Muscle layer of duodenum (tissue), 2 donors: ENCODE results near the gene LCAT.
A peak's percentile ranks its signal among the peaks of the same experiment; 100 is the strongest.

ENCODE experiments used
- H3K27ac ChIP-seq: one replicate; pipeline ENCODE4 v1.7.0; 2013; ENCODE audit warnings: mild to moderate bottlenecking, low read length
- H3K27me3 ChIP-seq: one replicate; pipeline ENCODE4 v1.7.0; 2013; ENCODE audit warnings: low read depth, mild to moderate bottlenecking, control low read depth, low read length
- H3K36me3 ChIP-seq, 2 donors: one replicate each; pipeline ENCODE4 v1.7.0; 2013; ENCODE audit warnings: low read length in 2 of 2, control low read depth in 1 of 2, mild to moderate bottlenecking in 1 of 2; ENCODE audit not compliant: insufficient read depth in 2 of 2, control insufficient read depth in 1 of 2
- H3K4me1 ChIP-seq, 2 donors: one replicate each; pipeline ENCODE4 v1.7.0; 2013; ENCODE audit warnings: low read length in 2 of 2, mild to moderate bottlenecking in 2 of 2, control low read depth in 1 of 2, moderate library complexity in 1 of 2; ENCODE audit not compliant: insufficient read depth in 2 of 2, control insufficient read depth in 1 of 2
- H3K4me3 ChIP-seq, 2 donors: one replicate each; pipeline ENCODE4 v1.7.0; 2013; ENCODE audit warnings: low read length in 2 of 2, low read depth in 1 of 2, mild to moderate bottlenecking in 1 of 2
- H3K9me3 ChIP-seq, 2 donors: one replicate each; pipeline ENCODE4 v1.7.0; 2013; ENCODE audit warnings: low read length in 2 of 2, control low read depth in 1 of 2, mild to moderate bottlenecking in 1 of 2; ENCODE audit not compliant: control insufficient read depth in 1 of 2
- donor health status: healthy.

LCAT gene

DNA sequence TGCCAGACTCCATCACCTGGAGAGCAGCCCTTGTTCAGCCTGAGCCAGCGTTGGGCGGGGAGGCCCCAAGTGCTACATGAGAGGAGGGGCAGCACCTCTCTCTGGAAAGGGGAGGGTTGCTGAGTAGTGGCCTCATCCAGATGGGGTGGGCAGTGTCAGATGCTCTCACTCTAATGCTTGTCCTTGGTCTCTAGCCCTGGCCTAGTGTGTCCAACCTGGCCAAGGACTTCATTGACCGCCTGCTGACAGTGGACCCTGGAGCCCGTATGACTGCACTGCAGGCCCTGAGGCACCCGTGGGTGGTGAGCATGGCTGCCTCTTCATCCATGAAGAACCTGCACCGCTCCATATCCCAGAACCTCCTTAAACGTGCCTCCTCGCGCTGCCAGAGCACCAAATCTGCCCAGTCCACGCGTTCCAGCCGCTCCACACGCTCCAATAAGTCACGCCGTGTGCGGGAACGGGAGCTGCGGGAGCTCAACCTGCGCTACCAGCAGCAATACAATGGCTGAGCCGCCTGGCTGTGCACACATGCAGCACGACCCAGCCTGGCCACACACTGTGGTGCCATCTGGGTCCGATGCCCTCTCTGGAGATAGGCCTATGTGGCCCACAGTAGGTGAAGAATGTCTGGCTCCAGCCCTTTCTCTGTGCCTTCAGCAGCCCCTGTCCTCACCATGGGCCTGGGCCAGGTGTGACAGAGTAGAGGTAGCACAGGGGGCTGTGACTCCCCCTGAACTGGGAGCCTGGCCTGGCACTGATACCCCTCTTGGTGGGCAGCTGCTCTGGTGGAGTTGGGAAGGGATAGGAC is 16.6 kb downstream of the LCAT start:
- peaks cover 14 to 32% of the 10 kb centered on the region in 2 donors for H3K36me3 ChIP-seq
- H3K27ac ChIP-seq: no peak overlapping the region
- no peaks in the 10 kb centered on the region for H3K27me3 ChIP-seq
- peaks cover 0 to 12% of the 10 kb centered on the region in 2 donors for H3K4me1 ChIP-seq
- H3K4me3 ChIP-seq: no peak overlapping the region
- H3K9me3 ChIP-seq: no peaks in the 10 kb centered on the region

DNA sequence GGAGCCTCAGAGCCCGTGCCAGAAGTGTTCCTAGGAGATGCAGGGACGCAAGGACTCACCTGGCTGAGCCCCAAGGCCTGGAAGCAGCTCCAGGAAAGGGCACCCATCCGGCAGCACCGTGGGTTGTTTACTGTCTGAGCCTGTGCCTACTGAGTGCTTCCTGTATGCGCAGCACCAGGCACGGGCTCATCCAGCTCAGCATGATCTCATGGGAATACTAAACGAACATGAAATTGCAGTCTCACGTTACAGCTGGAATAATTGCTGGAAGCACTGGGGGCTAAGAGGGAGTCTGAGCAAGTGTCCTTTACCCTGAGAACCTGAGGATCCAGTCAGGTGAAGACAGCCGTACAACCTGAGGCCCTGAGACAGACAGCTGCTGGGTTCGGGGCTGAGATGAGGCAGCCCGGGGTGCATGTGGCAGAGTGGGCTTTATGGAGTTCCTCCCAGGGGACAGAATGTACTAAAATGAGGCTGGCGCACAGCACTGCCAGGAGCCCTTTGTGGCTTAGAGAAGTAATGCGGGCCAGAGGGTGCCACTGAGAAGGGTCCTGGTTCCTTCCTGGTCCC is 17.7 kb downstream of the LCAT start:
- peaks cover 14 to 32% of the 10 kb centered on the region in 2 donors for H3K36me3 ChIP-seq
- H3K27ac ChIP-seq: no peak overlapping the region
- H3K4me3 ChIP-seq: no peak overlapping the region
- no peaks in the 10 kb centered on the region for H3K9me3 ChIP-seq
- H3K4me1 ChIP-seq: peaks cover 0 to 12% of the 10 kb centered on the region in 2 donors
- no peaks in the 10 kb centered on the region for H3K27me3 ChIP-seq

DNA sequence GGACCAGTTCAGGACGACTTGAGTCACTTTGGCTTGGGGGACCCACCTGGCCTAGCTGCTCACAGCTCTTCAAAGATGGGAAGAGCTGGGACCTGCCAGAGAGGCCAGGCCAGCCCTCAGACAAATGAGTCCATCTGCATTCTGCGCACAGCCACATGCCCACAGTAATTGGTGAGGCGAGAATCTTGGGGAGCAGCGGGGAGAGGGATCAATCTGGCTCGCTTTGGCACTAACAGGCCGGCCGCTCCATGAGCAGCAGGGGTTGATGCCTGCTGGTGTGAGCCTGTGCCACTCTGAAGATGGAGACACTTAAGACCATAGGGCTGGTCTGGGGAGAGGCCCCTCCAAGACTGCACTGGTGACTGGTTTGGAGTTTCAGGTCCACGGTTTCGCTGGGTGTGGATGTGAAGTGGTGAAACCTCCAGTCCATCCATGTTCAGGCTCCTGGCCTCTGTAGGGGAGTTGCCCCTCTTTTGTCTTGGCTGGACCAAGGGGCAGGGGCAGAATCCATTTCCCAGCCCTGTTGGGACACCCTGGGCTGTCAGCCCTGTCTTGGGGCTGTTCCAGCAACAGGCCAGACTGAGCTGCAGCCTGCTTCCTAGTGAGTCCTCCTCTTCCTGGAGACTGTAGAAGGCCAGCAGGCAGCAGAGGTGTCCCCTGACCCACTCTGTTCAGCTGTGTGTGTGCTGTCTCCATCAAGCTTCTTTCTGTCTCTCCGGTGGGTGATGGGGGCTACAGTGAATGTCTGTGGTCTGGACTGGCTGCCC is 19.6 kb downstream of the LCAT start:
- no peaks in the 10 kb centered on the region for H3K27me3 ChIP-seq
- peaks cover 12 to 17% of the 10 kb centered on the region in 2 donors for H3K36me3 ChIP-seq
- no peaks in the 10 kb centered on the region for H3K9me3 ChIP-seq
- no peak overlapping the region for H3K4me3 ChIP-seq
- H3K27ac ChIP-seq: no peak overlapping the region
- peaks cover 0 to 12% of the 10 kb centered on the region in 2 donors for H3K4me1 ChIP-seq

DNA sequence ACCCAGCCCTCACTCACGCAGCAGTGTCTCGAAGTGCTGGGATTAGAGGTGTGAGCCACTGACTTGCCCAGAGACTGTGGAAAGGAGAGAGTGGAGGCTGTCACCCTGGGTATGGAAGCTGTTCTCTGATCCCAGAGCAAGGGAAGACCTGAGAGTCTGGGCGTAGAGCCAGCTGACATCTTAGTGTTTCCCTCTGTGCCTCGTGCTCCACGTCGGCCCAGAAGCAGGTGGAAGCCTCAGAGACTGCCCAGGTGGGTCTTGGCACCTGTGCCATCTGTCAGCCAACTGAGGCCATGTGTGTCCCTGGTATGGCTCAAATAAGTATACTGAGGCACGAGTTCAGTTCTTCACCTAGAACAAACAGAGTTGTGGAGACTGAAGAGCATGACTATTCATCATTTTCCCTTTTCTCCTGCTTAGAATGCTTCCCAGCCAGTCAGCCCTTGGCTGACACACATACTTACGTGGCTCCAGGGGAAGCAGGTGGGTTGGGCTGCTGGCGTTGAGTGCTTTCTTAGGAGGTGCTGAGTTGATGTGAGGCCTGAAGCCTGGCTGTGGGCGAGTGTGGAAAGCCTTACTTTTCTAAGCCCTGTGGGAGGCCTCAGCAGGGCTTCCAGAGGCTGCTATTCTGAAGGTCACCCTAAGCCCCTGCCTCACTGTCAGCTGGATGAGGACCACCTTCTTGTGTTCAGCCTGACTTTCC is 20.4 kb downstream of the LCAT start:
- Histone ChIP-seq H3K9me3 (no peaks in the 10 kb centered on the region), H3K4me3 (no peak overlapping the region), H3K36me3 (peaks cover 10 to 11% of the 10 kb centered on the region in 2 donors), H3K4me1 (peaks cover 0 to 12% of the 10 kb centered on the region in 2 donors), H3K27ac (no peak overlapping the region), H3K27me3 (no peaks in the 10 kb centered on the region)

DNA sequence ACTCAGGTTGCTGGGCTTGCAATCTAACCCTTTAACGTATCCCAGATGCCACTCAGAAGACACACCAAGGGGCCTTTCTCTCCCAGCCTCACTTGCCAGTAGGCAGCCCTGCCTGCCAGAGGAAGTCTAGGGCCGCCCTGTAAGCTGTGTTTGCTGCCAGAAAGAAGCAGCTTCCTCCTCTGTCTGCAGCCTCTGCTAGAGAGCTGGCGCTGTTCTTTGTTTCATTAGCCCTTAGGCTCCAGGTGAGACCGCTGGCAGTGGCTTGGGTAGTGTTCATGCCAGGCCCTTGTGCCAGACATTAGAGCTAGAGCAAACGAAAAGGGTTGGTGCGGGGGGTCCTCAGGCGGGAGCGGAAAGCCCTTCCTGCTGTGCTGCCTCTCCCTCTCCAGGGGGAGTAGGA is 21.2 kb downstream of the LCAT start:
- Histone ChIP-seq H3K9me3 (no peaks in the 10 kb centered on the region), H3K27me3 (no peaks in the 10 kb centered on the region), H3K36me3 (peaks cover 4 to 5% of the 10 kb centered on the region in 2 donors), H3K4me1 (peaks cover 0 to 17% of the 10 kb centered on the region in 2 donors), H3K4me3 (no peak overlapping the region), H3K27ac (no peak overlapping the region)

DNA sequence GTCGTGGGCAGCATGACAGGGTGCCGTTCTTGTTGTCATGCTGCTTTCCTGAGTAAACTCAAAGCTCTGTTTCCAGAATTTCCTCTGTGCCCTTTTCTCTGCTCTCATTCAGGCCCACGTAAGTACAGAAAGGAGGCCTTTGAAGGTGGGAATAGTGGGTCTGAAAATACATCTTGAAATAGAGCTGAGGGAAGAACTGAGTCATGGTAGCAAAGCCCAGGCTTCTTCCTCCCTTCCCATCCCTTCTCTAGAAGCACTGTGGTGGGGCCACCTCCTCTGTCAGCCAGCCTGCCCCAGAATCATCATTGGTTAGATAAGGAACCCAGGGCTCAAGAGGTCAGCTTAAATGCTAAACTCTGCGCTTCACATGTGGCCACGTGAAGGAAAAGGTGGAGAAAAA is 21.7 kb downstream of the LCAT start:
- H3K27ac ChIP-seq: no peak overlapping the region
- H3K4me3 ChIP-seq: no peak overlapping the region
- peaks cover 0 to 22% of the 10 kb centered on the region in 2 donors for H3K4me1 ChIP-seq
- no peaks in the 10 kb centered on the region for H3K27me3 ChIP-seq
- H3K36me3 ChIP-seq: peaks cover 0 to 4% of the 10 kb centered on the region in 2 donors
- no peaks in the 10 kb centered on the region for H3K9me3 ChIP-seq

DNA sequence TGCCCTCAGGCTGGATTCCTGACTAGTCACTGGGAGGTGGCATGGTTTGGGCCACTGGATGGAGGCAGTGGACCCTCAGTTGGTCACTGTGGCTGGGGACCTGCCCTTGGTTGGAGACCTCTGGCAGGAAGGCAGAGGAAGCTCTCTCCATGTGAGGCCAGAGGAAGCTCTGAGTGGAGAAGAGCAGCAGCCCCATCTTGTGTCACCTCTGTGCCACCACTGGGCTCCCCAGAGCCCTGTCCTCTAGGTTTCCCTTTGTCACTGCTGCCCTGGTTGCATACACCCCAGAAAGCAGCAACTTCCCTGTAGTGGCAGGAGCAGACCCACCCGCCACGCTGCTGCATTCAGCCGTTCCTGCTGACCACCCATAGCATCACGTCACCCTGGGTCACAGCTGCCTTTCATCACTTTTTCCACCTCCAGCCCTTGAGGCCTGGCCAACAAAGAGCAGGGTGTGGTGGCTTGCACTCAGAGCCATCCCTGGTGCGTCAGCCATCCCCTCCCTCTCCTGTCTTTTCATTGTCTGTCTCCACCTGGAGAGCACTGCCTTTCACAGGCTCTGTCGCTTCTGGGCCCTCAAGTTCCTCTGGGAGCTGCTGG is 24.2 kb downstream of the LCAT start:
- H3K36me3 ChIP-seq: peaks cover 0 to 4% of the 10 kb centered on the region in 2 donors
- H3K27me3 ChIP-seq: no peaks in the 10 kb centered on the region
- H3K9me3 ChIP-seq: no peaks in the 10 kb centered on the region
- no peak overlapping the region for H3K27ac ChIP-seq
- no peak overlapping the region for H3K4me3 ChIP-seq
- H3K4me1 ChIP-seq: peaks cover 0 to 37% of the 10 kb centered on the region in 2 donors

DNA sequence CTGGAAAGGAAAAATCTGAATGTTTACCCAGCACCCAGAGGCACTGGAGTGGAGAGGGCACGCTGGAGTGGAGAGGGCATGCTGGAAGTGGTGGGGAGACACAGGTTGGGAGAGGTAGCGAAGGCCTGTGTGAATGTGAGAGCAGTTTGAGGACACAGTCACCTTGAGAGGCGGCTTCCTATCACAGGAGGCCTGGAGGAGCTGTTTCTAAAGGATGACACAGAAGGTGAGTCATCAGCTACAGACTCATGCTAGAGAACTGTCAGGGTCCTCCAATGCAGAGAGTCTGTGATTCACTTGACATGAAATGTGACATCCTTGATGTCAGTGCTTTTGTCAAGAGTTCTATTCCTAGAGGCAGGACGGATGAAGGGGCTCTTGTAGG is 26.1 kb downstream of the LCAT start:
- Histone ChIP-seq H3K4me3 (no peak overlapping the region), H3K4me1 (peaks cover 0 to 25% of the 10 kb centered on the region in 2 donors), H3K27ac (peak overlapping the region; percentile 25), H3K27me3 (no peaks in the 10 kb centered on the region), H3K36me3 (peaks cover 5 to 8% of the 10 kb centered on the region in 2 donors), H3K9me3 (no peaks in the 10 kb centered on the region)

DNA sequence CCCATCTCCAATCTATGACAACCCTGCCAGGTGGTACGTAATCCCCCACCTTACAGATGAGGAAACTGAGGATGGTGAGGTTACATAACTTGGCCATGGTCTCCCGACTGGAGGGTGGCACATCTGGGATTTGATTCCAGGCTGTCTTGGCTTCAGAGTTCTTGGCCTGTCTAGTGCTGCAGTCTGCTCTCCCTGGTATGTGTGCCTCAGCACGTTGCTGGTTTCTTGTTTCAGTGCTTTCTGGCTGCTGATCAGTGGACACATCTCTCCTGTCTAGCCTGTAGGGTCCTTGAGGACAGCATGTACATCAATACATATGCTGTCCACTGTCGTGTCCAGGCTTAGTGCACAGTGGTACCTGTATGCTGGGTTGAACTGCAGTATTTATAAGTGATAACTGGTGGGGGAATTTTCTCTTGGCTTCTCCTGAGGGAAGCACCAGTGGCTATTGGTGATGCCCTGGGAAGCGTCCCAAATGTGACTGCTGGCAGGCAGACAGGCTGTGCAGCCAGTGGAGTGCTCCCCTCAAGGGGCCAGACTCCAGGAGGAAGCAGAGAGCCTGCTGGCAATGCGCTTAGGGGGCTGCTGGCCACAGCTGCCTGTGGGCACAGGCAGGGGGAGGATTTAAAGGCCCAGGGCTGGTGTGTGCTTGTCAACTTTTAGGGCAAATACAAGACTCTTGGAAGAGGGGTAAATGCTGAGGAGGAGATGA is 26.6 kb downstream of the LCAT start:
- H3K9me3 ChIP-seq: no peaks in the 10 kb centered on the region
- H3K27ac ChIP-seq: peak overlapping the region; percentile 25
- no peaks in the 10 kb centered on the region for H3K27me3 ChIP-seq
- no peak overlapping the region for H3K4me3 ChIP-seq
- H3K36me3 ChIP-seq: peaks cover 5 to 8% of the 10 kb centered on the region in 2 donors
- H3K4me1 ChIP-seq: peaks cover 0 to 25% of the 10 kb centered on the region in 2 donors
